GM23338 (cell line): ENCODE results near the gene SSR3.

Source experiments
- EZH2 ChIP-seq: fragments of 200-600 bp; sonication (generic); IDR thresholded peaks from one replicate; pipeline ENCODE4 v1.8.0; 2017; ENCODE audit warnings: antibody characterized with exemption, mild to moderate bottlenecking, low read depth; ENCODE audit not compliant: unreplicated experiment
- EZH2phosphoT487 ChIP-seq: fragments of 200-600 bp; sonication (generic); IDR thresholded peaks from one replicate; pipeline ENCODE4 v1.8.1; 2018; ENCODE audit warnings: antibody characterized with exemption; ENCODE audit not compliant: unreplicated experiment
- JUNB ChIP-seq: IDR thresholded peaks from one replicate; pipeline ENCODE4 v1.6.1; 2016; ENCODE audit warnings: antibody characterized with exemption; ENCODE audit not compliant: unreplicated experiment
- NANOG ChIP-seq: IDR thresholded peaks from 2 replicates; pipeline ENCODE4 v1.6.1; 2016; ENCODE audit warnings: antibody characterized with exemption, borderline replicate concordance
- TF ChIP-seq, protein P1 (sequence below), 2 experiments: fragments of 200-600 bp in 1 of 2; sonication (generic) in 1 of 2; conservative IDR thresholded peaks; 2 replicates each; pipeline versions ENCODE4 v1.5.1 to v1.6.1; 2016 to 2017; ENCODE audit warnings: antibody characterized with exemption in 2 of 2, low read depth in 2 of 2, mild to moderate bottlenecking in 2 of 2, moderate library complexity in 1 of 2

- TF ChIP-seq, protein P1, sequence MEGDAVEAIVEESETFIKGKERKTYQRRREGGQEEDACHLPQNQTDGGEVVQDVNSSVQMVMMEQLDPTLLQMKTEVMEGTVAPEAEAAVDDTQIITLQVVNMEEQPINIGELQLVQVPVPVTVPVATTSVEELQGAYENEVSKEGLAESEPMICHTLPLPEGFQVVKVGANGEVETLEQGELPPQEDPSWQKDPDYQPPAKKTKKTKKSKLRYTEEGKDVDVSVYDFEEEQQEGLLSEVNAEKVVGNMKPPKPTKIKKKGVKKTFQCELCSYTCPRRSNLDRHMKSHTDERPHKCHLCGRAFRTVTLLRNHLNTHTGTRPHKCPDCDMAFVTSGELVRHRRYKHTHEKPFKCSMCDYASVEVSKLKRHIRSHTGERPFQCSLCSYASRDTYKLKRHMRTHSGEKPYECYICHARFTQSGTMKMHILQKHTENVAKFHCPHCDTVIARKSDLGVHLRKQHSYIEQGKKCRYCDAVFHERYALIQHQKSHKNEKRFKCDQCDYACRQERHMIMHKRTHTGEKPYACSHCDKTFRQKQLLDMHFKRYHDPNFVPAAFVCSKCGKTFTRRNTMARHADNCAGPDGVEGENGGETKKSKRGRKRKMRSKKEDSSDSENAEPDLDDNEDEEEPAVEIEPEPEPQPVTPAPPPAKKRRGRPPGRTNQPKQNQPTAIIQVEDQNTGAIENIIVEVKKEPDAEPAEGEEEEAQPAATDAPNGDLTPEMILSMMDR (conservative IDR thresholded peaks at IDR 0.05; ENCODE audit: low read depth in 2 of 2), result no peak
- TF ChIP-seq EZH2, result no peak
- no peak for TF ChIP-seq NANOG
- TF ChIP-seq JUNB, result no peak
- no peak for TF ChIP-seq EZH2phosphoT487
These were observed 45.9 kb upstream of the SSR3 start for GRCh38 chr3:156600834-156601233.
